Stimulated activated CD4-positive, alpha-beta T cell treated with anti-CD3 and anti-CD28 coated beads, Interleukin-2, amount 100 ng/mL, for 24 hours (primary cell): ENCODE data around the gene RTF1.
"Not testable (repeated sequence)": the region's sequence is repeated elsewhere in the genome, so short reads cannot be mapped to it uniquely, and the experiment has no call there.

Source experiments
- DNase-seq, 2 donors: peaks; one replicate each; pipeline ENCODE4 v3.0.0-alpha.2; 2020

Gene RTF1

GRCh38 chr15:41438206-41438605 lies 21.3 kb downstream of the RTF1 start:
- no peak for DNase-seq

GRCh38 chr15:41438745-41439144 lies 21.9 kb downstream of the RTF1 start:
- not testable (repeated sequence) for DNase-seq

DNA sequence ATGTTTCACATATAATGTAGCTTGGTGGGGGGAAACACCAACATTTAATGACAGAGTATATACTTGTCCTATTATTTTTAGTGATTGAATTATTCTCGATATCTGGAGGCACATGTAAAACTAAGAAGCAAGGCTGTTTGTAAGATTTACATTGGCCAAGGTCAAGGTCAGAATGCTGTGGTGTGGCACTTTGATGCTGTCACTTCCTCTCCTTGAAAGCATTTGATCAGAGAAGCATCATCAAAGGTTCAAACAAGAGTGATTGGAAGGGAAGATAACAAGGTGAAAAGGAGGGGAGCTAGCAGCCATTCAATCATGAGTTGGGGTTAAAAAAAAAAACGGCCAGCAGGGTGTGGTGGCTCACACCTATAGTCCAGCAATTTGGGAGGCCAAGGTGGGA lies 26.4 kb downstream of the RTF1 start:
- no peak for DNase-seq

GRCh38 chr15:41445399-41445798 lies 28.5 kb downstream of the RTF1 start:
- no peak for DNase-seq

DNA sequence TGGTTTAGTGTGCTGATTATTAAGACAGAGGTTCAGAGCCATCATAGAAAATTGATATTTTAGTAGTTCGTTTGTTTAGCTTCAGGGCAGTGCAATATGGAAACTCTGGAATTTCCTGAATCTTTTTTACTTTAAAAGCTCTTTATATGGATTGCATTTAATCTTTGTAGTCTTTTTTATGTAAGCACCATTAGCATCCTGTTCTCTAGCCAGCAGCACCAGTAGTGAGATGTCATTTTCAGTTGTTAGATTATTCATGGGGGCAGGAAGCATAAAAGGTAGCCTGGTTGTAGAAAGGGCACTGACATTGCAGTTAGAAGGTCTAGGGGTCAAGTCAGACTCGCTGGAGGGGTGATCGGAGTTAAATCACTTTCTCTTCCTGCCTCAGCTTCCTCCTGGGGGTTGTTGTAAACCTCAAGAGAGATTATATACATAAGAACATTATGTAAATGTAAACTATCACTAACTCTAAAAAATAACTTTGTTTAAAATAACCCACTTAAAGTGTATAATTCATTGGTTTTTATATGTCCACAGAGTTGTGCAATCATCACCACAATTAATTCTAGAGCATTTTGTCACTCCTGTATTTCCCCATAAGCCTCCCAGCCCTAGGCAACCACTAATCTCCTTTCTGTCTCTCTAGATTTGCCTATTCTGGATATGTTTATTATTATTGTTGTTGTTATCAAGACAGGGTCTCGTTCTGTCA lies 45.3 kb downstream of the RTF1 start:
- no peak for DNase-seq

GRCh38 chr15:41464889-41465580 lies 48.1 kb downstream of the RTF1 start:
- DNase-seq, result no peak

GRCh38 chr15:41465822-41466421 lies 49.0 kb downstream of the RTF1 start:
- DNase-seq, result peak in 1 of 2 donors; percentile 33

DNA sequence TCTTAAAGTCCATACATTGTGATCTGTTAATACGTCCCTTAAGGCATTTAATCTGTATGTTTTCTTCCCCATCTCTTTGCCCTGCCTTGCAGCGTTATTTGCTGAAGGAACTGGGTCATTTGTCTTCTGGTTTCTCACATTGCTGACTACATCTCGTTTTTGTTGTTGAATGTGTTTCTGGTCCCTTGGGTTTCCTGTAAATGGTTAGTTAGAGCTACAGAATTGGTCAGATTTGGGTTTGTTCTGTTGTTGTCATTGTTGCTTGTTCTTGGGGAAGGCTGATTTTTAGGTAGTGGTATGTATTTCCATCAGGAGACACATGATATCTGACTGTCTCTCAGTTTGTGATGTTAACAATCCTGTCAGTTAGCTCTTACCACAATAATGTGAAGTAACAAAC lies 49.8 kb downstream of the RTF1 start:
- DNase-seq, result no peak

- not testable (repeated sequence) for DNase-seq
Measured at GRCh38 chr15:41469644-41470043, 52.7 kb downstream of the RTF1 start.

DNA sequence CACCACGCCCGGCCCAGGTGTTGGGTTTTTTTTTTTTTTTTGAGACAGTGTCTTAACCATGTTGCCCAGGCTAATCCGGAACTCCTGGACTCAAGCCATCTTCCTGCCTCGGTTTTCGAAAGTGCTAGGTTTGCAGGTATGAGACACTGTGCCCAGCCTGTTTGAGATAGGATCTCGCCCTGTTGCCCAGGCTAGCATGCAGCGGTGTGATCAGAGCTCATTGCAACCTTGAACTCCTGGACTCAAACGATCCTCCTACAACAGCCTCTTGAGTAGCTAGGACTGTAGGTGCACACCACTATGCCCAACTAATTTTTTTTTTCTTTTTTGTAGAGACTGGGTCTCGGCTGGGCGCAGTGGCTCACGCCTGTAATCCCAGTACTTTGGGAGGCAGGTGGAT lies 56.5 kb downstream of the RTF1 start:
- DNase-seq, result no peak

GRCh38 chr15:41474436-41474835 lies 57.5 kb downstream of the RTF1 start:
- no peak for DNase-seq

GRCh38 chr15:41474941-41475340 lies 58.0 kb downstream of the RTF1 start:
- no peak for DNase-seq

DNA sequence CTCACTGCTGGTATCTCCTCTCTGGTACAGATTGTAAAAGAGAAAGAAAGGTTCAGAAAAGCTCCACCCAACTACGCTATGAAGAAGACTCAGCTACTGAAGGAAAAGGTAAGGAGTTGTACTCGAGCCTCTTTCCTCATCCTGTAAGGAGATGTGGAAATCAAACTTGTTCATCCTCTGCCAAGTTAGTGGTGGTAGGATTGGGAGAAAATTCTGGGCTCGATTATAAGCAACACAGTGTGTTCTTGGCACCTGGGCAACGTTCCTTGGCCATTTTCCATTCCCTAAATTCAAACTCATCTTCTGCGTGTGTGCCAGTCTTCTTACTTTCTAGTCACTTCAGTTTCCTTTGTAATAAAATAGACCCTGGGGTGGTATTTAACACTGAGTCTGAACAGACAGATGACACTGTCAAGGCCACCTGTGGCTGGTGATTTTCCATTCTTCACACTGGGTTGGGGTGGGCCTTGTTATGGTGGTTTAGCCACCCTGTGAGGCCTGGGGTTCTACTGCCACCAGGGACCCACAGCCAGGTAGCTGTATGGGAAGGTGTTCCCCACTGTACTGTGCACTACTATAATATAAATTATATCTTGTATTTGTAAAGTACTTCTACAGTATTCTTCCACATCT lies 59.6 kb downstream of the RTF1 start:
- DNase-seq, result no peak

GRCh38 chr15:41480396-41481140 lies 63.7 kb downstream of the RTF1 start:
- no peak for DNase-seq

DNA sequence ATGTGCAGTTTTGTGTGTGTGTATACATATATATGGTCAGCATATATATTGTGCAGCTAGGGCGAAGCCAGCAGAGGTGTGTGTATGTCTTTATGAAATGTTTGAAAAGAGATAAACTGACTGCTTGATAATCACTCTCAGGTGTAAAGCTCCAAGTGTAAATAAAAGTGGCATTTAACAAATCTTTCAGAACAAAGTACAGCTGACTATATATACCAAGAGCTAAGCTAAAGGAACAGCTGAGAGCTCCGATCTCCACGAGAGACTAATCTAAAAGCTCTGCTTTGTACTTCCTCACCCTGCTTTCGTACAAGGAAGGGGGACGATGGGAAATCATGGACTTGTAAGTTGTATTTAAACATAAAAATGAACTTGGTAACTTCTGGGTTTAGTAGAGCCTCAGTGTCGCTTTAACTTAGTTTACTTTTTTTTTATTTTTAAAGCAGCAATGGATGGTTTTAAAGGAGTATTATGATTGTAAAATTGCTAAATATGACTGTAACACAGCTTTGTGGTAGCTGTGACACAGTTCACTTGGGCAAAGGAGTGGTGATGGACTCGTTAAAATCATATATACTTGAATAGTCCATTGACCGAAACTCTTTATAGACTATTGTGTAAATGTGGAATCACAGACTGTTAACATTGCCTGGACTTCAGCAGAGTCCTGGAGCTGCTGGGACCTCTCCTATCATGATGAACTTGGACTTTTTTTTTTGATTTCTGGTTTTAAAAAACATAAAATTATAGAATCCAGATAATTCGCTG lies 65.4 kb downstream of the RTF1 start:
- no peak for DNase-seq

- peak; percentile 35 to 44 for DNase-seq
Measured at GRCh38 chr15:41483115-41483514, 66.2 kb downstream of the RTF1 start.

DNA sequence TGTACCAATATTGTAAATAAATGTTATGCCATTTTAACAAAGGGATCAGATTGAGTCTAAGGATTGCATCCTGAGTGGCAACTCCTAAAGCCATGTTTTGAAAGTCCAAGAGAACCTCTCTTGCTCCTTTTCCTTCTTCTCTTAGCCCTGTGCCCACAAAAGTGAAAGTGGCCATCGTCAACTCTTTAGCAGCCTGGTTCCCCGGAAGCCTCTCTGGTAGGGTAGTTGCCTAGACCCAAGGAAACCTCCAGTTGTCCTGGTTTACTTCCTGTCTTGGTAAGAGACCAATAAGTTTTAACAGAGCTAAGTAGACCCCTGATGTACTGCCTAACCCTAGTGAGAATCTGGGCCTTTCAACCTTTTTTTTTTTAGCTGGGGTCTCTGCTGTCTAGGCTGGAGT lies 66.6 kb downstream of the RTF1 start:
- DNase-seq, result no peak

- DNase-seq, result no peak
Measured at GRCh38 chr15:41484937-41485625, 68.2 kb downstream of the RTF1 start.

- no peak for DNase-seq
Measured at GRCh38 chr15:41486286-41486685, 69.4 kb downstream of the RTF1 start.

DNA sequence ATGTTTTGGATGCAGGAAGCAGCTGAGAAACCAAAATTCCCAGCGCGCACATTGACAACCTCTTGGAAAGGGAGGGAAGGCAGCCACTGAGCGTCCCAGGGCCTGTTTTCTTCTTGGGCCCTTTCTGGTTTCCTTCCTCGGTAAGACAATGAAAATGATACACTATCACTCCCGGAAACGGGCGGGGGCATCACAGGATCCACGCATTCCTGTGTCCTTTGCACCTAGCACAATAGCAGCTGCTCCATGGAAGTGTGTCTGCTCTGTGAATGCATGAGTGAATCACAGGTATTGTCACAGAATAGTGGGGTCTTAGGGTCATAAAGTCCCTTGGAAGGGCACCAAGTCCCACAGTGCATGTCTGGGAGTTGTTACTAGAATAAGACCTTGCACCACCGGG lies 70.5 kb downstream of the RTF1 start:
- DNase-seq, result no peak

DNA sequence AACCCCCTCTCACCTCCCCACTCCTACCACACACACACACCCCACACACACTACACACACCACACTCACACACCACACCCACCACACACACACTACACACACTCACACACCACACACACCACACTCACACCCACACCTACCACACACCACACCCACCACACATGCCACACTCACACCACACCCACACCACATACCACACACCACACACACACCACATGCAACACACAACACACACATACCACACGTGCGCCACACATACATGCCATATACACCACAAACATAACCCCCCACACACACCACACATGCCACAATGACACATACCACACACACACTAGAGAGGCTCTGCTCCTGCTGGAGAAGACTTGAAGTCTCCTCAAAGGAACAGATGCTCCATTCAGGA lies 70.9 kb downstream of the RTF1 start:
- DNase-seq, result peak; percentile 35 to 38

DNA sequence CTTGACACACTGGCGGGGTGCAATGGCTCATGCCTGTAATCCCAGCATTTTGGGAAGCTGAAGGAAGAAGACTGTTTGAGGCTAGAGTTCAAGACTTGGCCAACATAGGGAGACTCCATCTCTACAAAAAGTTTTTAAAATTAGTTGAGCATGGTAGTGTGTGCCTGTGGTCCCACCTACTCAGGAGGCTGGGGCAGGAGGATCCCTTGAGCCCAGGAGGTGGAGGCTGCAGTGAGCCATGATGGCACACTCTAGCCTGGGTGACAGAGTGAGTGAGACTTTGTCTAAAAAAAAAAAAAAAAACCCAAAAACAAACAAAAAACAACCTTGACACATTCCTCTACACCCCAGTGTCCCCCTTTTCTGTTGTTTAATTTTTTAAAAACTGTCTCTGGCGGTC lies 72.7 kb downstream of the RTF1 start:
- DNase-seq, result no peak
